CD4-positive, alpha-beta memory T cell (primary cell): ENCODE measurements around the gene STEEP1. TPM values are rescaled to one million over a fixed set of nuclear protein-coding genes. Genes with fewer than 3 reads are reported as not detected.
A peak's percentile ranks its signal among the peaks of the same experiment; 100 is the strongest.

Source experiments
- CTCF ChIA-PET: fragments of 350-600 bp; sonication (Branson Sonifier 250); formaldehyde crosslinking; loops from one replicate; lab custom pipeline; 2021; ENCODE audit warnings: inconsistent platforms; ENCODE audit not compliant: partially characterized antibody; lab: Charles Lee
- POLR2A ChIA-PET: fragments of 350-600 bp; sonication (Branson Sonifier 250); formaldehyde crosslinking; loops from one replicate; lab custom pipeline; 2021; ENCODE audit not compliant: partially characterized antibody; lab: Charles Lee
- DNase-seq, 5 donors: peaks; one replicate each; pipeline versions ENCODE4 v3.0.0 to v3.0.0-alpha.2; 2020 to 2022; ENCODE audit warnings: mixed read lengths in 1 of 5
- H3K27ac ChIP-seq: one replicate; pipeline ENCODE4 v1.7.0; 2013; ENCODE audit warnings: low read depth, low read length
- H3K27me3 ChIP-seq: 2 replicates; pipeline ENCODE4 v1.7.0; 2013; ENCODE audit warnings: mild to moderate bottlenecking, low read length, moderate library complexity; ENCODE audit not compliant: insufficient read depth
- H3K36me3 ChIP-seq: 2 replicates; pipeline ENCODE4 v1.7.0; 2013; ENCODE audit warnings: mild to moderate bottlenecking, low read length, moderate library complexity; ENCODE audit not compliant: insufficient read depth
- H3K4me1 ChIP-seq: 2 replicates; pipeline ENCODE4 v1.7.0; 2013; ENCODE audit warnings: mild to moderate bottlenecking, low read length, moderate library complexity; ENCODE audit not compliant: insufficient read depth
- H3K4me3 ChIP-seq, 2 donors: one replicate each; pipeline ENCODE4 v1.7.0; 2013; ENCODE audit warnings: low read length in 2 of 2, mild to moderate bottlenecking in 1 of 2
- H3K9me3 ChIP-seq, 2 donors: one replicate each; pipeline ENCODE4 v1.7.0; 2013; ENCODE audit warnings: low read length in 2 of 2, control low read depth in 1 of 2; ENCODE audit not compliant: control insufficient read depth in 1 of 2
- H3K27ac Mint-ChIP-seq, 7 donors: one replicate each; pipeline ENCODE4 v1.8.0; 2020 to 2021; ENCODE audit warnings: mixed read lengths in 7 of 7, mild to moderate bottlenecking in 6 of 7, inconsistent platforms in 3 of 7, moderate library complexity in 3 of 7
- H3K27me3 Mint-ChIP-seq, 2 donors: one replicate each; pipeline ENCODE4 v1.8.0; 2020 to 2021; ENCODE audit warnings: mixed read lengths in 2 of 2
- H3K36me3 Mint-ChIP-seq, 2 donors: one replicate each; pipeline ENCODE4 v1.8.0; 2020 to 2021; ENCODE audit warnings: mixed read lengths in 2 of 2, inconsistent platforms in 1 of 2, mild to moderate bottlenecking in 1 of 2
- H3K4me1 Mint-ChIP-seq, 4 donors: one replicate each; pipeline ENCODE4 v1.8.0; 2020 to 2021; ENCODE audit warnings: mixed read lengths in 4 of 4, mild to moderate bottlenecking in 1 of 4
- H3K4me3 Mint-ChIP-seq, 8 donors: one replicate each; pipeline ENCODE4 v1.8.0; 2020 to 2021; ENCODE audit warnings: mixed read lengths in 8 of 8, mild to moderate bottlenecking in 7 of 8, moderate library complexity in 6 of 8, inconsistent platforms in 3 of 8
- H3K9me3 Mint-ChIP-seq, 8 donors: one replicate each; pipeline ENCODE4 v1.8.0; 2020 to 2021; ENCODE audit warnings: mixed read lengths in 8 of 8, mild to moderate bottlenecking in 5 of 8, inconsistent platforms in 3 of 8, moderate library complexity in 1 of 8
- intact Hi-C: fragments of 100-400 bp; cut with micrococcal nuclease; formaldehyde crosslinking; loops from one replicate; pipeline ENCODE4 v1.15.1; 2023
- polyA plus RNA-seq, 2 donors: library from polyadenylated mRNA; unstranded; fragments of 300-500 nt; fragmentation: Illumina TruSeq; gene quantifications; one replicate each; pipeline ENCODE4 v1.2.3, GENCODE V29; 2021
- total RNA-seq, 2 experiments: library from RNA; stranded (reverse); gene quantifications; one replicate each; pipeline ENCODE4 v1.2.3, GENCODE V29; 2021

The STEEP1 gene
- total and polyA plus RNA-seq, 4 experiments from 2014 or later, result 6.3 to 22.9 (median 19.3) TPM

- intact Hi-C loops, result no loop called here
- Histone ChIP-seq H3K4me1 (no peaks in the 10 kb centered on the region), H3K27ac (no peak overlapping the region), H3K9me3 (no peaks in the 10 kb centered on the region), H3K4me3 (no peak overlapping the region), H3K36me3 (no peaks in the 10 kb centered on the region), H3K27me3 (no peaks in the 10 kb centered on the region)
- H3K4me3 Mint-ChIP-seq, result no peak overlapping the region
- POLR2A ChIA-PET, result interaction anchor here (1.1 kb wide), 1 partner anchor 20 kb away, joined by 5 read pairs; no protein-coding TSS in a partner anchor
- no peaks in the 10 kb centered on the region for H3K36me3 Mint-ChIP-seq
- H3K27me3 Mint-ChIP-seq, result no peaks in the 10 kb centered on the region
- DNase-seq, result no peak
- H3K4me1 Mint-ChIP-seq, result no peaks in the 10 kb centered on the region
- H3K27ac Mint-ChIP-seq, result peak overlapping the region in 1 of 7 donors; percentile 64
- CTCF ChIA-PET, result interaction anchor here (0.7 to 2.6 kb wide), 10 partner anchors 10 to 240 kb away, joined by 3 to 12 read pairs (median 3); partner anchors contain the start of gene SLC25A5
- H3K9me3 Mint-ChIP-seq, result no peaks in the 10 kb centered on the region
Observed at GRCh38 chrX:119489212-119490074, 75.8 kb downstream of the STEEP1 start.

GRCh38 chrX:119488749-119489148, 76.5 kb downstream of the STEEP1 start:
- Histone ChIP-seq H3K4me1 (no peaks in the 10 kb centered on the region), H3K9me3 (no peaks in the 10 kb centered on the region), H3K36me3 (no peaks in the 10 kb centered on the region), H3K27ac (no peak overlapping the region), H3K4me3 (no peak overlapping the region), H3K27me3 (no peaks in the 10 kb centered on the region)
- Mint-ChIP-seq H3K27ac (peak overlapping the region in 2 of 7 donors; percentile 22 to 43), H3K4me3 (no peak overlapping the region), H3K4me1 (no peaks in the 10 kb centered on the region), H3K36me3 (no peaks in the 10 kb centered on the region), H3K27me3 (no peaks in the 10 kb centered on the region), H3K9me3 (no peaks in the 10 kb centered on the region)
- ChIA-PET CTCF (interaction anchor here (1.0 to 2.6 kb wide), 7 partner anchors 11 to 241 kb away, joined by 3 to 11 read pairs (median 3); partner anchors contain the start of gene SLC25A5), POLR2A (interaction anchor here (1.0 kb wide), 1 partner anchor 21 kb away, joined by 3 read pairs; the partner anchor contains the start of gene SLC25A5)
- peak in 4 of 5 donors; percentile 33 to 46 (median 38) for DNase-seq
- intact Hi-C loops, result no loop called here

Other genes with a start within 250 kb of the STEEP1 start
- gene SLC25A43, start 166.1 kb downstream of the STEEP1 start, total RNA-seq, result 1 to 10 TPM; 4.1 to 4.2 TPM
- 1 to 10 TPM; 6.9 to 7.0 TPM for gene SLC25A43, start 166.1 kb downstream of the STEEP1 start, polyA plus RNA-seq
- 10 to 100 TPM; 78.4 to 89.4 TPM for gene SLC25A5, start 97.0 kb downstream of the STEEP1 start, total RNA-seq
- 100 to 1,000 TPM; 216 to 328 TPM for gene SLC25A5, start 97.0 kb downstream of the STEEP1 start, polyA plus RNA-seq
- gene UBE2A, start 9.2 kb upstream of the STEEP1 start, total RNA-seq, result 10 to 100 TPM; 46.7 to 52.5 TPM
- 10 to 100 TPM; 43.9 to 51.0 TPM for gene UBE2A, start 9.2 kb upstream of the STEEP1 start, polyA plus RNA-seq
- 10 to 100 TPM; 13.0 to 14.2 TPM for gene NKRF, start 41.0 kb upstream of the STEEP1 start, total RNA-seq
- gene NKRF, start 41.0 kb upstream of the STEEP1 start, polyA plus RNA-seq, result 1 to 10 TPM; 5.6 to 7.3 TPM
- gene SEPTIN6, start 127.8 kb upstream of the STEEP1 start, total RNA-seq, result 100 to 1,000 TPM; 174 to 178 TPM
- gene SEPTIN6, start 127.8 kb upstream of the STEEP1 start, polyA plus RNA-seq, result 100 to 1,000 TPM; 112 to 244 TPM
- 1 to 10 TPM; 1.9 to 2.0 TPM for gene SOWAHD, start 193.2 kb upstream of the STEEP1 start, total RNA-seq
- gene SOWAHD, start 193.2 kb upstream of the STEEP1 start, polyA plus RNA-seq, result 1 to 10 TPM in 1 of 2 donors, not detected in 1; 2.6 TPM
- gene RPL39, start 226.2 kb upstream of the STEEP1 start, total RNA-seq, result 1,000 to 10,000 TPM; 3,907 to 4,108 TPM
- 1,000 to 10,000 TPM; 3,926 to 4,396 TPM for gene RPL39, start 226.2 kb upstream of the STEEP1 start, polyA plus RNA-seq